Suprapubic skin (tissue), 4 donors: Measurements from ENCODE around the gene HEATR3.

ENCODE experiments used
- CTCF ChIP-seq, 2 donors: fragments of 200-600 bp in 1 of 2; fragments of 450-650 bp in 1 of 2; sonication (generic) in 1 of 2; IDR thresholded peaks; one replicate each; pipeline ENCODE4 v1.5.1; 2016 to 2019; ENCODE audit warnings: antibody characterized with exemption in 2 of 2, mild to moderate bottlenecking in 1 of 2, moderate library complexity in 1 of 2
- EP300 ChIP-seq: sonication (generic); formaldehyde crosslinking; IDR thresholded peaks from one replicate; pipeline ENCODE4 v1.6.1; 2017; ENCODE audit warnings: antibody characterized with exemption
- POLR2A ChIP-seq, 2 donors: fragments of 450-650 bp; IDR thresholded peaks; one replicate each; pipeline ENCODE4 v1.6.1; 2017; ENCODE audit warnings: antibody characterized with exemption in 2 of 2, mild to moderate bottlenecking in 2 of 2, moderate library complexity in 2 of 2
- POLR2AphosphoS5 ChIP-seq, 3 donors: sonication (generic); formaldehyde crosslinking; IDR thresholded peaks; one replicate each; pipeline ENCODE4 v1.6.1; 2017; ENCODE audit warnings: antibody characterized with exemption in 3 of 3

- TF ChIP-seq POLR2A (IDR thresholded peaks at IDR 0.05) (no peak), CTCF (IDR thresholded peaks at IDR 0.05) (no peak), EP300 (no peak), POLR2AphosphoS5 (IDR thresholded peaks at IDR 0.05) (no peak)
Measured at GRCh38 chr16:50043358-50043757, 22.4 kb upstream of the HEATR3 start.
